ENCODE data around the gene PXT1.
"Not testable (repeated sequence)": the region's sequence is repeated elsewhere in the genome, so short reads cannot be mapped to it uniquely, and the experiment has no call there.

PXT1 gene, protein sequence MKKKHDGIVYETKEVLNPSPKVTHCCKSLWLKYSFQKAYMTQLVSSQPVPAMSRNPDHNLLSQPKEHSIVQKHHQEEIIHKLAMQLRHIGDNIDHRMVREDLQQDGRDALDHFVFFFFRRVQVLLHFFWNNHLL

DNA sequence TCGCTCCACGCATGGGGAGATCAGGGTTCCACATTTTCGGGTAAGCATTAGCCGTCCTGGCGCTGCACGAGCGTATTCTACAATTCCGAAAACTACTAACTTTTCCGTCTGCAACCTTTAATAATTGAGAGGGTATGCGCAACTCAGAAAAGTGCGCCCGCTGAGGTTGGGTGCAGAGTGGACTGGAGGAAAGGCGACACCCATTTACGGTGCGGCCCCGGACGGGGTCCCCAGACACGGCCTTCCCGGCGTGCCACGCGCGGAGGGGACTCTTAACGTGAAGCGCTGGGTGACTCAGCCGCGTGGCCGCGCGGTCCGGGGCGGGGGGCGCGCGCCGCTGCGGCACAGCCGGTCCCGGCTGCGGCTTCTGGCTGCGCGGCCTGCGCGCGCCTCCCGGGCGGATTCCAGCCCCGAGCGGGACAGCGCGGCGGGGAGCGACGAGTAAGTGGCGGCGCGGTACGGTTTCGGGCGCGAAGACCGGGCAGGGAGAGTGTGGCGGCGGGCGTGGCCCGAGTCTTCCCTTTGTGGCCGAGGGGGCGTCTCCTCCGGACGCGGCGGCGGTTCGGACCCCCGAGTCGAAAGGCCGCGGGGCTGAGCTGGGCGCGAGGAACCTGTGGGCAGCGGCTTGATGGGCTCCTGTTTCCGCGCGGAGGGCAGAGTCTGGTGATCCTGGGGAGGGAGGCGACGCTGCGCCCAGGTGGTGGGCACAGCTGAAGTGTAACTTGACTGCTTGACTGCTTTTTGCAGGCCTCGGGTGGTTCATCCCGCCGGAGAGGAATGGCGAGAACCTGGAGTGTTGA lies at the start of gene PXT1, which contains the start of gene KCTD20:
TSS of gene PXT1 (minus strand) at position 184 of the 800 bp plus-strand sequence. CDS start 16,772 bp downstream, outside the sequence.
TSS of gene KCTD20 (plus strand) at position 330 of the 800 bp plus-strand sequence. CDS start 27,098 bp downstream, outside the sequence.
- FAIRE-seq, result no peak

- no peak for FAIRE-seq
Measured at GRCh38 chr6:36492092-36492491, 49.4 kb upstream of the PXT1 start.

GRCh38 chr6:36491378-36491965 lies 48.8 kb upstream of the PXT1 start:
- no peak for FAIRE-seq

- FAIRE-seq, result no peak
Measured at GRCh38 chr6:36489426-36489825, 46.8 kb upstream of the PXT1 start.

- FAIRE-seq, result no peak
Measured at GRCh38 chr6:36488221-36488620, 45.6 kb upstream of the PXT1 start.

- no peak for FAIRE-seq
Measured at GRCh38 chr6:36487698-36488097, 45.0 kb upstream of the PXT1 start.

GRCh38 chr6:36484736-36485135 lies 42.1 kb upstream of the PXT1 start:
- FAIRE-seq, result no peak

- FAIRE-seq, result not testable (repeated sequence)
Measured at GRCh38 chr6:36483326-36483725, 40.7 kb upstream of the PXT1 start.

DNA sequence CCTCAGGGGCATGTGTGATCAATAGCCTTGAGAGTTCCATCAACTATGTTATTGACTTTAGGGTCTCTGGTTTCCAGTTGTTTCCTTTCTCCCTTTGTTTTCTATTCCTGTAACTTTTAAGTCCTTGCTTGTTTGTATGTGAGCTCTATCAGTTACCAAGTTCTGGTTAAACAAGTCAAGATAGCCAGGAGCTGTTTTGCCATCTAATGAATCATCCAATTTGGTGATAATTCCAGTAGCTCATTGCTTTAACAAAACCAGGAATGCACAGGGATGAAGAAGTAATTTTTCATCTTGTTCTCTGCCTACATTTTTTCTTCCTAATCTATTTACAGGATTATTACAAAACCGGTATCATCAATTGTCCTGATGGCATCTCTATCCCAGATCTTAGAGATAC lies 36.6 kb upstream of the PXT1 start:
- FAIRE-seq, result no peak

DNA sequence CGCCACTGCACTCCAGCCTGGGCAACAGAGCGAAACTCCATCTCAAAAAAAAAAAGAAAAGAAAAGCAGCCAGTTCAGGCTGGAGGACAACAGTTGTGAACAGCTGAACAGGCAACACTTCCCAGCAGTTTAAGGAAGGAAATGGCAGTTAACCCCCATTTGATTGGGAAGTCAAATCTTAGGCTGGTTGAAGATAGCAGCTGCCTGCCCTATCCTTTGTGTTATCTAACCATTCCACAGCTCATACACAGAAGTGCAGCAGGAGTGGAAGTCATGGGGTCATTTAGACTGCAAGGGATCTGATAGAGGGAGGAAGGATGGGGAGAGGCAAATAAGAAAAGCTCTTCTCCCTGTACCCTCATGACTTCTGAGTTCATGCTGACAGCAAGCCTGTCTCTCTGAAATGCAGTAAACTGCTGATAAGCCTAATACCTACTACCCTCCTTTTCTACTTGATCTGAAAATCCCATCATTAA lies 35.4 kb upstream of the PXT1 start:
- no peak for FAIRE-seq

DNA sequence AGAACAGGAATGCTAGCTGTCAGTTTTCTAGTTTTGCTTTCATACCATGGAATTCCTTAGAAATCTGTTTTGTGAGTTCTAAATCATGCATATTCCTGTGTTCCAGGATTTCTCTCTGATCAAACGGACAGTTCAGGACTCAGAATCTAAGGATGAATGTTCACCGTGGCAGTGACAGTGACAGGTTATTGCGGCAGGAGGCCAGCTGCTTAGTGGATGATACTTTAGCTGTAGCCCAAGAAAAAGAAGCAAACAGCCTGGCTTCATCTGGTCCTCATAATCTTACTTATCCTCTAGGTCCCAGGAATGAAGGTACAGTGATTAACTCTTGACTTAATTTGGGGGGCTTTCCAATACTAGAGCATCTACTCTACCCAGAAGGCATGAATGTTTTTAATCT lies 27.3 kb upstream of the PXT1 start:
- no peak for FAIRE-seq

GRCh38 chr6:36469148-36469661 lies 26.6 kb upstream of the PXT1 start:
- FAIRE-seq, result no peak

GRCh38 chr6:36467625-36468024 lies 25.0 kb upstream of the PXT1 start:
- FAIRE-seq, result no peak

- FAIRE-seq, result no peak
Measured at GRCh38 chr6:36464233-36464632, 21.6 kb upstream of the PXT1 start.

DNA sequence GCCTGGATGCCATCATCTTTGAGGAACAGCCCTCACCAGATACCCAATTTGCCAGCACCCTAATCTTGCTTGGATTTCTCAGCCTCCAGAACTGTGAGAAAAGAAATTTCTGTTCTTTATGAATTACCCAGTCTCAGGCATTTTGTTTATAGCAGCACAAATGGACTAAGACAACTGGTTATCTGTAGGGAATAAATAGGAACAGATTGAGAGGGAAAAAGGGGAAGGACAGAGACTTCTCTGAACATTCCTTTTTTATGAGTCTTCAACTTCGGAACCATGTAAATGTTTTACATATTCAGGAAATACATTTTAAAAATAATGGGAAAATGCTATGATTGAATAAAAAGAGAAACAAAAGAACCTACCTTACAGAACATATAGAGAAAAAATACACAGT lies 21.0 kb upstream of the PXT1 start:
- no peak for FAIRE-seq

- FAIRE-seq, result no peak
Measured at GRCh38 chr6:36461646-36462045, 19.0 kb upstream of the PXT1 start.

DNA sequence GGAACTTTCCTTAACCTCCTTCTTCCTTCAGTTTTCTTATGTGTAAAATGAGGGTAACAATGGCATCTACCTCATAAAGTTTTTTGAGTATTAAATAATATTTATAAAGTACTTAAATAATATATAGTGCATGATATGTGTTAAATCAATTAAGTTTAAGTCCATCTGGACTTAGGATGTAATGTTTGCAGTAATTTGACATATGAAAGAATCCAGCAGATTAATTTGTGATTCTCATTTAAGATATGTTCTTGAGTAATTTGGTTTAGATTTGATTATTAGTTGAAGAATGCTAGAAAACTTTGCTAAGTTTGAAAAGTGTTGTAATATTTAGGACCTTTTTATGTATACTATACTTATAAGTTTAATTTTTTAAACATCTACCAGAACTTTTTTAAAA lies 18.3 kb upstream of the PXT1 start:
- FAIRE-seq, result peak; percentile 86

DNA sequence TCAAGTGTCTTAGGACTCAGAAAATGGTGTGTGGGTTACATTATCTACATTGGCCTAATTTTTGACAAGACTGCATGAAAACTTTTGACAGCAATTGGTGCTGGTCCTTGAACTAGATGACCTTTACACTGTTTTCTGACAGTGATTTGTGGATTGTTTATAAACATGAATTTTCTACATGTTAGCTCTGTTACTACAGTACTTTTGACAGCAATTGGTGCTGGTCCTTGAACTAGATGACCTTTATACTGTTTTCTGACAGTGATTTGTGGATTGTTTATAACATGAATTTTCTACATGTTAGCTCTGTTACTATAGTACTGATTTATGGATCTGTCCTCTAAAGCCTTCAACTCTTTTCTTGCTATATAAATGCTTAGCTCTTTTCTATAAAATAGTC lies 16.8 kb upstream of the PXT1 start:
- FAIRE-seq, result no peak

DNA sequence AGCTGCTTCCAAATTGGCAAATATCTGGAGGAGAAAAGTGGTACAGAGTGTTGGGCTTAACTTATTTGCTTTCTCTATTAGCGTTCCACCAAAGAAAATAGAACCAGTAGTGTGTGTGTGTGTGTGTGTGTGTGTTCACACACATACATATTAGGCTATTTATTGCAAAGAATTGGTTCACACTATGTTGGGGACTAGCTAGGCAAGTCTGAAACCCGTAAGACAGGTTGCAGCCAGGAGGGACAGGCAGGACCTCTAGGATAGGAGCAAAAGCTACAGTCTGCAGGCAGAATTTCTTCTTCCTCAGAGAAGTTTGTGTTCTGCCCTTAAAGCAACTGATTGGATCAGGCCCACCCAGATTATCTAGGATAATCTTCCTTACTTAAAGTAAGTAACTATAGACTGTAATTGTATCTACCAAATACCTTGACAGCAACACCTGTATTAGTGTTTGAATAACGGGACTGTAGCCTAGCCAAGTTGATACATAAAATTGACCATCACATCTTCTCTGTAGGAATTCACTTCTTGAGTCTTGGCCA lies 12.9 kb upstream of the PXT1 start:
- no peak for FAIRE-seq

DNA sequence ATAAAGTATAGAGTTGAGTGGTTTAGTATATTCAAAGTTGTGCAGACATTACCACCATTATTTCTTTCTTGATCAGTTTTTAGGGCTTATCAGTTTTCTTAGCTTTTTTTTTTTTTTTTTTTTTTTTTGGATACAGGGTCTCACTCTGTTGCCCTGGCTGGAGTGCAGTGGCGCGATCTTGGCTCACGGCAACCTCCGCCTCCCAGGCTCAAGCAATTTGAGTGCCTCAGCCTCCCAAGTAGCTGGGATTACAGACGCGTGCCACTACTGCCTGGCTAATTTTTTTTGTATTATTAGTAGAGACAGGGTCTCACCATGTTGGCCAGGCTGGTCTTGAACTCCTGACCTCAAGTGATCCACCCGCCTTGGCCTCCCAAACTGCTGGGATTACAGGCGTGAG lies 10.2 kb upstream of the PXT1 start:
- not testable (repeated sequence) for FAIRE-seq

GRCh38 chr6:36449173-36449572 lies 6.5 kb upstream of the PXT1 start:
- FAIRE-seq, result not testable (repeated sequence)

GRCh38 chr6:36445621-36446020 lies 3.0 kb upstream of the PXT1 start:
- no peak for FAIRE-seq

DNA sequence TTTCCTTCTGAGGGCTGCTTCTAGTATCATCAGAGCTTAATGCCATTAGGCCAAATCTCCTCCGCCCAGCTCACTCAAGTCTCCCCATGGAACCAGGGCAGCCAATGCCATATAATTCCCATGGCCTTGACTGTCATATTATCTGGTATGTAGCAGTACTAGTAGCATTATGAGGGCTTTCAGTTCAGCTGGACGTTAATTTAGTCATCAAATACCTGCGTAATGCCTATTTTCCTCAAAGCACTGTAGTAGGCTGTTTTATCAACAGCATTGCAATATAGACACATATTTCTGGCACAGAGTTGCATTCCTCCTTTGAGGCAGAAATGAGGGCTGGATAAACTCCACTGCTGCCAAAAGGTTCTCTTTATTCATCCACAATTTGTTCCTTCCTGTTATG lies 1.8 kb upstream of the PXT1 start:
- no peak for FAIRE-seq

Data from A204.1 (cell line).